ENCODE results near the gene TLE3.
"Not testable (repeated sequence)": the region's sequence is repeated elsewhere in the genome, so short reads cannot be mapped to it uniquely, and the experiment has no call there.

Gene TLE3

GRCh38 chr15:70097321-70098152 lies at the start of gene TLE3:
TSS of gene TLE3 (minus strand) at chr15:70097917. CDS start at chr15:70096798, 1,119 bp downstream.
- TF ChIP-seq POLR2A (IDR thresholded peaks at IDR 0.05; ENCODE audit: low read depth, low read length) = 0 out of 2 replicates have a peak, but pooled peaks have one; percentile 4
- FAIRE-seq = no peak

GRCh38 chr15:70147178-70147760 lies 49.6 kb upstream of the TLE3 start:
- no peak for TF ChIP-seq POLR2A (IDR thresholded peaks at IDR 0.05; ENCODE audit: low read depth, low read length)
- no peak for DNase-seq (ENCODE audit: insufficient read length, low spot score)
- no peak for FAIRE-seq

More at GRCh38 chr15:70097321-70098152, at the start of gene TLE3:
- DNase-seq (ENCODE audit: insufficient read length, low spot score) = peak; percentile 98

GRCh38 chr15:70146771-70147170 lies 49.1 kb upstream of the TLE3 start:
- DNase-seq (ENCODE audit: insufficient read length, low spot score) = no peak
- no peak for FAIRE-seq
- TF ChIP-seq POLR2A (IDR thresholded peaks at IDR 0.05; ENCODE audit: low read depth, low read length) = no peak

- no peak for FAIRE-seq
- no peak for DNase-seq (ENCODE audit: insufficient read length, low spot score)
- TF ChIP-seq POLR2A (IDR thresholded peaks at IDR 0.05; ENCODE audit: low read depth, low read length) = no peak
Observed at GRCh38 chr15:70146162-70146561, 48.4 kb upstream of the TLE3 start.

- FAIRE-seq = no peak
- DNase-seq (ENCODE audit: insufficient read length, low spot score) = no peak
- no peak for TF ChIP-seq POLR2A (IDR thresholded peaks at IDR 0.05; ENCODE audit: low read depth, low read length)
Observed at GRCh38 chr15:70145261-70145660, 47.5 kb upstream of the TLE3 start.

- DNase-seq (ENCODE audit: insufficient read length, low spot score) (no peak), FAIRE-seq (no peak)
- TF ChIP-seq POLR2A (IDR thresholded peaks at IDR 0.05; ENCODE audit: low read depth, low read length) = no peak
Observed at GRCh38 chr15:70142322-70143191, 44.8 kb upstream of the TLE3 start.

GRCh38 chr15:70142072-70142321 lies 44.3 kb upstream of the TLE3 start:
- FAIRE-seq = no peak
- no peak for TF ChIP-seq POLR2A (IDR thresholded peaks at IDR 0.05; ENCODE audit: low read depth, low read length)
- no peak for DNase-seq (ENCODE audit: insufficient read length, low spot score)

- TF ChIP-seq POLR2A (IDR thresholded peaks at IDR 0.05; ENCODE audit: low read depth, low read length) = no peak
- no peak for DNase-seq (ENCODE audit: insufficient read length, low spot score)
- FAIRE-seq = no peak
Observed at GRCh38 chr15:70141376-70142071, 43.8 kb upstream of the TLE3 start.

- TF ChIP-seq POLR2A (IDR thresholded peaks at IDR 0.05; ENCODE audit: low read depth, low read length) = no peak
- FAIRE-seq (no peak), DNase-seq (ENCODE audit: insufficient read length, low spot score) (no peak)
Observed at GRCh38 chr15:70140543-70141375, 43.0 kb upstream of the TLE3 start.

GRCh38 chr15:70140025-70140542 lies 42.4 kb upstream of the TLE3 start:
- no peak for DNase-seq (ENCODE audit: insufficient read length, low spot score)
- no peak for TF ChIP-seq POLR2A (IDR thresholded peaks at IDR 0.05; ENCODE audit: low read depth, low read length)
- FAIRE-seq = no peak

- DNase-seq (ENCODE audit: insufficient read length, low spot score) = no peak
- FAIRE-seq = no peak
- TF ChIP-seq POLR2A (IDR thresholded peaks at IDR 0.05; ENCODE audit: low read depth, low read length) = no peak
Observed at GRCh38 chr15:70137967-70138366, 40.2 kb upstream of the TLE3 start.

GRCh38 chr15:70137021-70137420 lies 39.3 kb upstream of the TLE3 start:
- not testable (repeated sequence) for FAIRE-seq; DNase-seq (ENCODE audit: insufficient read length, low spot score)

All from H54 (cell line).